ENCODE measurements around the gene CXCL14. TPM values are rescaled to one million over a fixed set of nuclear protein-coding genes. Genes with fewer than 3 reads are reported as not detected.

CXCL14 gene
- 179 TPM for total RNA-seq

- ATAC-seq: peak; percentile 91
Observed at GRCh38 chr5:135578685-135579341, at the start of gene CXCL14. Gene CXCL14 (minus strand): TSS chr5:135578991. CDS start chr5:135578778, 213 bp downstream.

GRCh38 chr5:135626636-135627035 lies 47.8 kb upstream of the CXCL14 start:
- ATAC-seq: no peak

GRCh38 chr5:135625961-135626360 lies 47.2 kb upstream of the CXCL14 start:
- ATAC-seq: no peak

GRCh38 chr5:135625486-135625885 lies 46.7 kb upstream of the CXCL14 start:
- ATAC-seq: no peak

DNA sequence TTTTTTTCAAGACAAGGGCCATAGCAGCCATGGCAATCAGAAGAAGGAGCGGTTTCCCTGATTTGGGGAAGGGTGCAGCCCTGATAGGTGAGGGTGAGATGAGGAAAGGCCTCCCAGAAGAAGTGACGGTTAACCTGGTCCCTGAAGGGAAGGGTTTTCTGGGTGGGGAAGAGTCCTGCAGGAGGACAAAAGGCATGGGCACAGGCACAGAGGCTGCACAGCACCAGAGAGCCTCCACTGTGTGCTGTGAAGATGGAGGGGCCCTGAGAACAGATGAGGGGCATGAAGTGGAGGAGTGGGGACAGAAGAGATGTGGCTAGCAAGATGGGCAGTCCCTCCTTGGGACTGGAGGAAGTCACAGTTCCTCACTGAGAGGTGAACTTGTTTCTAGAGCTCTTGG lies 46.3 kb upstream of the CXCL14 start:
- ATAC-seq: no peak

DNA sequence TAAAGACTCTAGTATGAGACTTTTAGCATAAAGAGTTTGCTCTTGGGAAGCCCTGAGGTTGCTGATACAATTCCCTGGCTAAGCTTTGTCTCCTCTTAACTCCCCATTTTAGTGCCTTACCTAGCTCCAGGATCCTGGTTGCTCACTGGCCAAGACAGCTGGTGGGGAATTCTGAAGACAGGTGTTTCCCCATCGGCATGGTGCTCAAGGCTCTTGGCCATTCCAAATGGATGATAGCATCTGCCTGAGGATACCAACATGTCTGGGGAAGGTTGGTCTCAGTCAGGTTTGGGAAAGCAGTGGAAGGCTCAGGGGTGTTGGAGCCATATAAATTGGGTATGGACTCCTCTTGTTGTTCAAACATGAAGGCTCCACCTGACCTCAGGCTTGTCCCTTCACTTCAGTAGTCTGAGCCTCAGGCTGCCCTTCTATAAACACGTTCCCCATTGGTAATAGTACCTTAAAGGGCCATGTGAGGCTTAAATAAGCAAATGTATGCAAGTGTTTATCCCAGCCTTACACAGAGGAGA lies 44.5 kb upstream of the CXCL14 start:
- no peak for ATAC-seq

GRCh38 chr5:135615581-135616260 lies 36.9 kb upstream of the CXCL14 start:
- ATAC-seq: no peak

DNA sequence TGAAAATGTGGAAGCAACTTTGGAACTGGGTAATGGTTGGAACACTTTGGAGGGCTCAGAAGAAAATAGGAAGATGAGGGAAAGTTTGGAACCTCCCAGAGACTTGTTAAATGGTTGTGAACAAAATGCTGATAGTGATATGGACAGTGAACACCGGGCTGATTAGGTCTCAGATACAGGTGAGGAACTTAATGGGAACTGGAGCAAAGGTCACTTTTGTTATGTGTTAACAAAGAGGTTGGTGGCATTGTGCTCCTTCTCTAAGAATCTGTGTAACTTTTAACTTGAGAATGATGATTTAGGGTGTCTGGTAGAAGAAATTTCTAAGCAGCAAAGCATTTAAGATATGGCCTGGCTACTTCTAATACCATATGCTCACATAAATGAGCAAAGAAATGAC lies 36.4 kb upstream of the CXCL14 start:
- no peak for ATAC-seq

DNA sequence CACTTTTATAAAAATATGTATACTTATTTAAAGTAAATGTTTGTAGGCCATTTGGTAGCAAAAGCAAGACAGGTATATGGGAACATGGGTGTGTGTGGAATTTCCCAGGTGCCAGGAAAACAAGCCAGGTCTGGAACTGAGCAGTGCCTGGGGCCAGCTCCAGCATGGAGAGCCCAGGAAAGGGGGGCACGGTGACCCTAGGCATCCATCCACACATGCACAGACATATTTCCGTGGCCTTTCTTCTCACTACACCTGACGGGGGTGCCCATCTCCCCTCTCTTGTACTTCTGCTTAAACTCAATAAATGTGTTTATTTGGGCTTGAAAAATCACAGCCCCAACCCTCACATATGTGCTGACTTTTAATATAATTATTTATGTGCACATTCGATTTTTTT lies 31.2 kb upstream of the CXCL14 start:
- ATAC-seq: no peak

DNA sequence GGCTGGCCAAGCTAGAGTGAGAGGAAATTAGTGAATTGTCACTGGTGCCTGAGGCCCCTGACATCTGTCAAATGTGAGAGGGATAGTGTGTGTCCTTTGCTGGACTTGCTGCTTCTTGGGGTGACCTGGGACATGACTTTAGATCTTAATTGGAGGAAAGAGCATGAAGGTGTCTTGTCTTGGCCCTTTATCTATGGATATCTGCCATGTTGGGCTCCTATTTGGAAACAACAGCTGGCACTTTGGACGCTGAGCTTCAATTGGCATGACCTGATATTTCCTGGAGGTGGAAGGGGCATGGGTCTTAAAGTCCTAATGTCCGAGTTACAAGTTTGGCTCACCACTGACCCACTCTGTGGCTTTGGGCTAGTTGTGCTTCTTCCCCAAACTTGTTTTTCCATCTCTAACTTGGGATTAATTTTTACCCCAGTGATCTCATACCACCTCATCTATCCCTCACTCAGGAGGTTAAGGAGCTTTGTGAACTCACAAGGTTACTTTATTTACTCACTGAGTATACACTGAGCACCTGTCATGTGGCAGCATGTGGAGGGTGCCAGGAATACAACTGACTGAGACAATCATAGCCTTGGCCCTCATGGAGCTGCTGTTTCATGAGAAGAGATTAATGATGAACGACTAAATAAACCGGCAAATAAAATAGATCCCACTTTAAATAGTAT lies 30.1 kb upstream of the CXCL14 start:
- ATAC-seq: peak; percentile 80

DNA sequence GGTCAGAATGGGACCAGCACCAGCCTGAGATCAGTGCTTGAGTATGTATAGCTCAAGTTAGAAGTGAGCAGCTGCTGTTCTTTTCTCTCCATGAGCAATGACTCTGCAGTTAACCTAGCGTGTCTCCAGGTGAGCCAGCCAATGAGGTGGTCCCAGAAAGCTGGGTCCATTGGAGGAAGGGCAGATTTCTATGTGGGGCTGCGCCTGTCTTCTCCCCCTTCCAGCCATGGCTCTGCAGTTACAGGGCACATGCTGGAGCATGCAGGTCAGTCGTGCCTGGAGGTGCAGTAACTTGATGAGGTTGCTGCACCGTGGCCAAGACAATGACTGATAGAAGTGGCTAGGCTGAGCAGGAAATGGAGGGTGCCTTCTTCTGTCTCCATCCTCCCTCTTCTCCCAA lies 29.6 kb upstream of the CXCL14 start:
- peak; percentile 79 for ATAC-seq

GRCh38 chr5:135606431-135606830 lies 27.6 kb upstream of the CXCL14 start:
- no peak for ATAC-seq

DNA sequence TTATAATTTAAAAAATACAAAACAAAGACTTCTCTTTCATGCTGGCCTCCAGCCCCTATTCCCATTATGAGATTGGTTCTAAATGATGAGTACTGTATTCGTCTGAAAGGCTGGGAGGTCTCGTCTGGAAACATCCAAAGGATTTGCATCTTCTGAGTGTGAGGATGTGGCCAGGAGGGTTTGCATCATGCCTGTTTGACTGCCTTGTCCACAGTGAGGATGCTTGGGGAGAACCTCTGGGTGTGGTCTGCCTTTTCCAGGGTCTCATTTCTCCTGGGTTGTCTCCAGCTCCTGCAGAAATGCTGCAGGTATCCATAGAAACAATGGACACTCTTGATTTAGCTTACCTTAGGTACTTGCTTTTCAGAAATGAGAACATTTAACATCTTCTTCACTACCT lies 26.4 kb upstream of the CXCL14 start:
- ATAC-seq: no peak

DNA sequence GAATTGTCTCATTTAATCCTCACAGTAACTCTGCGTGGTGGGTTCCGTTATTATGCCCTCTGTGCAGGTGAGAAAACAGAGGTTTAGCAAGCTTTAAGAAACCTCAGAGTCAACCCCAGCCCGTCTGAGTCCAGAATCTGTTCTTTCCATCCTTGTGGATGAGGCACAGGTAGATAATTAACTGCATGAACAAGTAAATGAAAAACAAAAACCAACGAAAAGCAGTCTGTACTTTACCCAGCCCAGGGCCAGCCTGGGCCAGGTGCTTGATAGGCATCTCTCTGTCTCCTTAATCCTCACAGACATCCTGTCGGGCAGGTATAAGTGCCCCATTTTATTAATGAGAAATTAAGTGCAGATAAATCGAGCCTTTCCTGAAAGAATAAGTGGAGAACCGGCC lies 25.3 kb upstream of the CXCL14 start:
- ATAC-seq: no peak

DNA sequence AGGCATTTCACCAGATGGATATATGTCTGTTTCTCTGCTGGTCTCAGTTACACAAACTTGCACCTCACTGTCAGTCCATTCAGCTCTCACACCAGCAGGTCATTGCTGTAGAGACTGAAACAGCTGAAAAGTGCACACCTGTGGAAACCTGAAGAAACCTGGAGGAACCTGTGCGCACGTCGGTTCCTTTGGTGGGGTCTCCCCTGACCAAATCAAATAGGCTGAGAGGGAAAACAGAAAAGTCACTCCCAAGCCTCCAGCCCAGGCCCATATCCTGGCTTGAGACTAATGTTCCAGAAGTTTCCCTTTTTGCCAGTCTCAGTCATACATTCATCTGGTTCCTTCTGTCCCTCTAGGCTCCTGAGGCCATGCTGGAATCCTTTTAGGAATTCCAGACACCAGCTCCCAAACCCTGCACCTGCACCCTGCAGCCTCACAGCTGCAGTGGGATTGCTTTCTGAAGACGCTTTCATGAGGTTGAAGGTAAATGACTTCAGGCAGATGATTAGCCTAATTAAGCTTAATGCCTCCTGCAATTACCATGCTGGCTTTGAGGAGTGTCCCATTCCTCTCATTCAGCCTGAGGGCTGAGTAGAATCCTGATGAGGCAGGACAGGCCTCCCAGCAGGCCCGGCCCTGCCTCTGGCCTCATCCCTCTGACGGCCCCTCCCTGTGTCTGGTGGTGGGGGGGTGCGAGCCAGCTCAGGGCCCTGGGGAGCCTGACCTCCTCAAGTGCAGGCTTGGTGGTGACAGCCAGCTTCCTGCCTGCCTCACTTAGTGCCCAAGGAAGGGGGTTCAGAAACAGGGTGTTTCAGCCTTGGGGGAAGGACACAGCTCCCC lies 24.3 kb upstream of the CXCL14 start:
- peak; percentile 69 for ATAC-seq

DNA sequence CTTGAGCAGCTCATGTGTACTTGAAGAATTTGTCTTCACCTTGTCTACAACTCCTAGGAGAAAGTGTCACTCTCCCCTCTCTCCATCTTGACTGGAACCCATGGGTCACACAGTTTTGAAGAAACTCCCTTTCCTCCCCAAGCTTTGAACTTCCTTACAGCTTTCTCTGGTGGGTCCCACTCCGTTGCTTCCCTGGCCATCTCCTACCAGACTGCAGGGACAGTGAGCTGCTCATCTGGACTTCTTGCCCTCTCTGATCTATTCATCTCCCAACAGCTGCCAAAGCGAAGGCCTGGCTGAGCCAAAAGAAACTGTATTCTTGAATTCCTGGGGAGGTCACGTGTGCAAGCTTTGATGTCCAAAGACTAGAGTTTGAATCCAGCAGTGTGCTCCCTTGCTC lies 22.7 kb upstream of the CXCL14 start:
- no peak for ATAC-seq

DNA sequence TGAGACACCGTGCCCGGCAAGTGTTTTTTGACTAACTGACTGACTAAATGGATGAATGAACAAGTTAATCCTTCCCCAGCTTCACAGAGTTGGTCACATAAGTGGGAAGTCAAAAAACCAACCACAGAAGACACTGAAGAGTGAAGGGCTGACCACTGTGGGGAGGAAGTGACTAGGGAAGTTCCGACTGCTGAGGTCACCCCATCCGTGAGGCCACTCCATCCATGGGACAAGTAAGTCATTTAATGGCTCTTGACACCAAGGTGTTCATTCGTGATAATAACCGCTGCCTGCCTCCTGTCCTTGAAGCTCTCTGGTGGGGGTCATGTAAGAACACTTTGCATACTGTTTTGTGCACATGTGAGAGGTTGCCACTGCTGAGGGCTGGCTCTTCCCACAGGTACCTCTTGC lies 22.2 kb upstream of the CXCL14 start:
- no peak for ATAC-seq

GRCh38 chr5:135600152-135600570 lies 21.4 kb upstream of the CXCL14 start:
- ATAC-seq: no peak

DNA sequence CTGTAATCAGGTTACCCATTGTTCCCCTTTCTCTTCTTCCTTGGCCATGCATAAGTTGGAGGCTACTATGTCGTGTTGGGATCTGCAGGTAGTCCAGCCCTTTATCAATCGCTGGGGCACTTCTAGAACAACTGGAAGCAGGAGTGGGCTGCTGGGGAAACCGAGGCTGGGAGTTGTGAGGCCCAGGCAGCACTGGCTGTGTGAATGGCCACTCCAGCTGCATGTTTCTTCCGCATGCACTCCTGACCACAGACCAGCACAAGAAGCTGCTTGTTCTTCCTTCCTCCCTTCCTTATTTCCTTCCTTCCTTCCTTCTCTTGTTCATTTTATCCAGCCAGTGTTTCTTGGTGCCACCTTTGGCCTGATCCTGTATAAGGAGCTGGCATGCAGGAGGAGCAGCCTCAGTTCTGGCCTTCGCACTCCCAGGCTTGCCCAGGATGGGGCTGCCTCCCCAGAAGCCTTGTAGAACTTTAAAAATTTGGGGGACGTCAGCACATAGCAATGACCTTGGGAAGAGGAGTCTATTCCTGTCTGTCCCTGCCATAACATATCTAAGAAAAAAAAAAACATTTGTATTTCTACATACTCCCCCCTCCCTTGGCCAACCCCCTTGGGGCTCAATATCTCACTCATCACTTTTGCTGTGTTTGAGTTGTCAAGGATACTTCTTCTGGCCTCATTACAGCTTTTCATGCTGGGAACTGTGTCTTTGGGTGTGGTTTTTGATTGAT lies 20.8 kb upstream of the CXCL14 start:
- ATAC-seq: peak; percentile 36

- no peak for ATAC-seq
Observed at GRCh38 chr5:135598691-135599395, 20.1 kb upstream of the CXCL14 start.

DNA sequence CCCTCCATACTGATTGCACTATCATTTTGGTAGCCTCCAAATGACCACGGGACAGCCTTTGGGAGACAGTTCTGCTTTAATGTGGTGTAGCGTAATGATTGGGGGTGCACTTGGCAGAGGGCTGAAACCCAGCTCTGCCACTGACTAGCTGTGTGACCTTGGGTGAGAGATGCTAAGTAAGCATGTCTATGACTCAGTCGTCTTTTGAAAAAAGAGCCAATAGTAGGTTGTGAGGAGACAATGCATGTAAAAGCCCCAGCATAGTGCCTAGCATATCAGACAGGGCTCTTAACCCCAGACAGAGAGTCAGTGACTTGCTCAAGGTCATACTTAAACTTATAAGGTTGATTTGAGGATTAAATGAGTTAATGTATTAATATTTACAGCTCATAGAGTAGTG lies 18.0 kb upstream of the CXCL14 start:
- ATAC-seq: peak; percentile 60

All from esophagus mucosa (tissue), 1 donor.